Measurements from ENCODE around the gene CGB5.

- TF ChIP-seq, protein P1, sequence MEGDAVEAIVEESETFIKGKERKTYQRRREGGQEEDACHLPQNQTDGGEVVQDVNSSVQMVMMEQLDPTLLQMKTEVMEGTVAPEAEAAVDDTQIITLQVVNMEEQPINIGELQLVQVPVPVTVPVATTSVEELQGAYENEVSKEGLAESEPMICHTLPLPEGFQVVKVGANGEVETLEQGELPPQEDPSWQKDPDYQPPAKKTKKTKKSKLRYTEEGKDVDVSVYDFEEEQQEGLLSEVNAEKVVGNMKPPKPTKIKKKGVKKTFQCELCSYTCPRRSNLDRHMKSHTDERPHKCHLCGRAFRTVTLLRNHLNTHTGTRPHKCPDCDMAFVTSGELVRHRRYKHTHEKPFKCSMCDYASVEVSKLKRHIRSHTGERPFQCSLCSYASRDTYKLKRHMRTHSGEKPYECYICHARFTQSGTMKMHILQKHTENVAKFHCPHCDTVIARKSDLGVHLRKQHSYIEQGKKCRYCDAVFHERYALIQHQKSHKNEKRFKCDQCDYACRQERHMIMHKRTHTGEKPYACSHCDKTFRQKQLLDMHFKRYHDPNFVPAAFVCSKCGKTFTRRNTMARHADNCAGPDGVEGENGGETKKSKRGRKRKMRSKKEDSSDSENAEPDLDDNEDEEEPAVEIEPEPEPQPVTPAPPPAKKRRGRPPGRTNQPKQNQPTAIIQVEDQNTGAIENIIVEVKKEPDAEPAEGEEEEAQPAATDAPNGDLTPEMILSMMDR (IDR thresholded peaks at IDR 0.05), result no peak
- TF ChIP-seq POLR2A (IDR thresholded peaks at IDR 0.05), result no peak
These were observed 49.6 kb upstream of the CGB5 start for GRCh38 chr19:48994035-48994386.
